ENCODE data around the gene RHBG. TPM values are rescaled to one million over a fixed set of nuclear protein-coding genes. Genes with fewer than 3 reads are reported as not detected.

Gene RHBG
- total and polyA plus RNA-seq, 2 donors (not counting 1 experiment from before 2014, with no cell fraction given) = not detected

DNA sequence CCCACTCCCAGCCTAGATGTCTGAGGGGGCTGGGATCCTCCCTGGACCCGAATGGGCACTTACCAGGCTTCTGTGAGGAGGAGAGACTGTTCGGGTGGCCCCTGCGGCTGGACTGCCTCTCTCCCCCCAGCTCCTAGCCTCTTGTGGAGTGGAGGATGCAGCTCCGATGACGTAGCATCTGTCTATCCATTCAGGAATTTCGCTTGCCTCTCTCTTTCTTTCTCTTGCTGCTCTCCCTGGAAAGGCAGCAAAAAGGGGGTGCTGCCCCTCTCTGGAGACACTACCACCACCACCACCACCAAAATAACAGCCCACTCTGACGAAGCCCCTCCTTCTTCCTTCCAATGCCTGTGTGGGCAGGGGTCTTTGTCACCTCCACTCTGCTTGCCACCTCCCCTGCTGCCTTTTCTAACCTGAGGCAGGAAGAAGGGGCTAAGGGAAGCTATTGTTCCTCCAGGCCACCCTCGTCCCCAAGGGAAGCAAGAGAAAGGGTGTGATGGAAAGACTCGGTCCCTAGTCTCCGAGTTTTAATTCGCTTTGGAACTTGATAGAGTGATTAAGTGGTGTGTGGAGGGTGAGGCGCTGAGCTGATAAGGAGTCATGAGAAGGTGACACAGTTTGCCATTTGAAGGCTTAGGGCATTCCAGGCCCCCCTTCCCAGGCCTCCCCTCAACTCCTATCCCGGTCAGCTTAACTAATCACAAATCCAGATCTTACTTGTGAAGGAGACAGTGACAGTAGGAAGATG lies 60.5 kb downstream of the RHBG start:
- Histone ChIP-seq H3K27ac (ENCODE audit: low read length in 2 of 2) (no peak overlapping the region), H3K79me2 (ENCODE audit: control insufficient read depth, insufficient read depth, low read length) (no peaks in the 10 kb centered on the region), H4K20me1 (ENCODE audit: control insufficient read depth, insufficient read depth, low read length, poor library complexity, severe bottlenecking) (no peaks in the 10 kb centered on the region), H3K27me3 (replicated peaks in 1 of 4; ENCODE audit: control extremely low read depth in 1 of 4, control insufficient read depth in 3 of 4, insufficient read depth in 4 of 4, low read length in 3 of 4) (peaks cover 0 to 90% (median 53%) of the 10 kb centered on the region in 4 experiments), H3K36me3 (replicated peaks in 1 of 2; ENCODE audit: control extremely low read depth in 1 of 2, control insufficient read depth in 1 of 2, extremely low read depth in 1 of 2, insufficient read depth in 2 of 2, low read length in 1 of 2) (no peaks in the 10 kb centered on the region), H3K4me1 (ENCODE audit: control insufficient read depth in 2 of 2, insufficient read depth in 2 of 2, low read length in 2 of 2) (no peaks in the 10 kb centered on the region), H2AFZ (ENCODE audit: insufficient read depth, low read depth, low read length, poor library complexity, severe bottlenecking) (no peak overlapping the region), H3K4me2 (replicated peaks; ENCODE audit: low read depth, low read length, poor library complexity, severe bottlenecking) (no peak overlapping the region), H3K9me3 (ENCODE audit: control extremely low read depth in 1 of 3, control insufficient read depth in 2 of 3, insufficient read depth in 1 of 3, low read length in 2 of 3) (peaks cover 0 to 3% (median 0%) of the 10 kb centered on the region in 3 donors), H3K4me3 (ENCODE audit: control extremely low read depth in 1 of 5, extremely low read depth in 1 of 5, insufficient read depth in 1 of 5, low read depth in 2 of 5, low read length in 4 of 5) (no peak overlapping the region), H3K9ac (ENCODE audit: low read length) (no peak overlapping the region)
- no peaks in the 10 kb centered on the region for H3K4me1 Mint-ChIP-seq
- DNase-seq (no peak), ATAC-seq (ENCODE audit: low read depth) (no peak)
- TF ChIP-seq, protein P1, sequence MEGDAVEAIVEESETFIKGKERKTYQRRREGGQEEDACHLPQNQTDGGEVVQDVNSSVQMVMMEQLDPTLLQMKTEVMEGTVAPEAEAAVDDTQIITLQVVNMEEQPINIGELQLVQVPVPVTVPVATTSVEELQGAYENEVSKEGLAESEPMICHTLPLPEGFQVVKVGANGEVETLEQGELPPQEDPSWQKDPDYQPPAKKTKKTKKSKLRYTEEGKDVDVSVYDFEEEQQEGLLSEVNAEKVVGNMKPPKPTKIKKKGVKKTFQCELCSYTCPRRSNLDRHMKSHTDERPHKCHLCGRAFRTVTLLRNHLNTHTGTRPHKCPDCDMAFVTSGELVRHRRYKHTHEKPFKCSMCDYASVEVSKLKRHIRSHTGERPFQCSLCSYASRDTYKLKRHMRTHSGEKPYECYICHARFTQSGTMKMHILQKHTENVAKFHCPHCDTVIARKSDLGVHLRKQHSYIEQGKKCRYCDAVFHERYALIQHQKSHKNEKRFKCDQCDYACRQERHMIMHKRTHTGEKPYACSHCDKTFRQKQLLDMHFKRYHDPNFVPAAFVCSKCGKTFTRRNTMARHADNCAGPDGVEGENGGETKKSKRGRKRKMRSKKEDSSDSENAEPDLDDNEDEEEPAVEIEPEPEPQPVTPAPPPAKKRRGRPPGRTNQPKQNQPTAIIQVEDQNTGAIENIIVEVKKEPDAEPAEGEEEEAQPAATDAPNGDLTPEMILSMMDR (IDR thresholded peaks at IDR 0.05) = no peak
- TF ChIP-seq EZH2 (IDR thresholded peaks at IDR 0.05; ENCODE audit: borderline replicate concordance, insufficient read depth, low read depth, low read length, poor library complexity, severe bottlenecking) = no peak
- H3K4me3 Mint-ChIP-seq = no peak overlapping the region
- intact Hi-C loops (cut with micrococcal nuclease) = no loop called here
- H3K9me3 Mint-ChIP-seq (ENCODE audit: insufficient read depth) = no peaks in the 10 kb centered on the region
- 10% methylated on average over 5 of the region's 13 CpGs for WGBS (ENCODE audit: insufficient coverage)
- CTCF ChIA-PET = interaction anchor here (2.0 kb wide), 1 partner anchor 43 kb away, joined by 12 read pairs; no protein-coding TSS in a partner anchor
- POLR2A ChIA-PET = no interaction called here
- H3K27ac Mint-ChIP-seq = no peak overlapping the region
- peaks cover 82% of the 10 kb centered on the region for H3K27me3 Mint-ChIP-seq

DNA sequence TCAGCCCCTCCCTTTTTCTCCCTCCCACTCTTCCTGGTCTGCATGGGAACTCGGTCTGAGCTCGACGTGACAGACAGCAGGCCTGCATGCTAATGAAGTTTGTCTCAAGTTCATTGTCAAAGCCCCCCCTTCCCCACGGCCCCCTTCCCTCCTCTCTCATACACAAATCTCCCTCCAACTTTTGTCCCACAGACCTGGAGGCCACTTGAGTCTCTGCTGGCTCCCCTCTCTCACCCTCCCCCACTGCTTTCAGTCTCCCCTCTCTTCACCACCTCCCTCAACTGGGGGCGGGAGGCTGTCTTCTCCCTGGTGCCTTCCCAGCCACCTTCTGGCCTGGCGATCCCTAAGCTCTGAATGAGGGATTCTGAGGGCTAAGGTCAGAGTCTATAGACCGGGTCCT lies 61.3 kb downstream of the RHBG start:
- DNase-seq (no peak), ATAC-seq (ENCODE audit: low read depth) (no peak)
- Histone ChIP-seq H3K36me3 (replicated peaks in 1 of 2; ENCODE audit: control extremely low read depth in 1 of 2, control insufficient read depth in 1 of 2, extremely low read depth in 1 of 2, insufficient read depth in 2 of 2, low read length in 1 of 2) (no peaks in the 10 kb centered on the region), H4K20me1 (ENCODE audit: control insufficient read depth, insufficient read depth, low read length, poor library complexity, severe bottlenecking) (no peaks in the 10 kb centered on the region), H3K4me1 (ENCODE audit: control insufficient read depth in 2 of 2, insufficient read depth in 2 of 2, low read length in 2 of 2) (peaks cover 4 to 6% of the 10 kb centered on the region in 2 donors), H3K4me3 (ENCODE audit: control extremely low read depth in 1 of 5, extremely low read depth in 1 of 5, insufficient read depth in 1 of 5, low read depth in 2 of 5, low read length in 4 of 5) (no peak overlapping the region), H3K9ac (ENCODE audit: low read length) (no peak overlapping the region), H3K27me3 (replicated peaks in 1 of 4; ENCODE audit: control extremely low read depth in 1 of 4, control insufficient read depth in 3 of 4, insufficient read depth in 4 of 4, low read length in 3 of 4) (peaks cover 0 to 90% (median 54%) of the 10 kb centered on the region in 4 experiments), H3K27ac (ENCODE audit: low read length in 2 of 2) (no peak overlapping the region), H3K79me2 (ENCODE audit: control insufficient read depth, insufficient read depth, low read length) (no peaks in the 10 kb centered on the region), H2AFZ (ENCODE audit: insufficient read depth, low read depth, low read length, poor library complexity, severe bottlenecking) (no peak overlapping the region), H3K4me2 (replicated peaks; ENCODE audit: low read depth, low read length, poor library complexity, severe bottlenecking) (no peak overlapping the region), H3K9me3 (ENCODE audit: control extremely low read depth in 1 of 3, control insufficient read depth in 2 of 3, insufficient read depth in 1 of 3, low read length in 2 of 3) (peaks cover 0 to 3% (median 0%) of the 10 kb centered on the region in 3 donors)
- no peaks in the 10 kb centered on the region for H3K9me3 Mint-ChIP-seq (ENCODE audit: insufficient read depth)
- no peak overlapping the region for H3K4me3 Mint-ChIP-seq
- H3K4me1 Mint-ChIP-seq = peaks cover 4% of the 10 kb centered on the region
- ChIA-PET CTCF (interaction anchor here (2.0 kb wide), 2 partner anchors 10 to 44 kb away, joined by 6 to 12 read pairs; no protein-coding TSS in a partner anchor), POLR2A (no interaction called here)
- intact Hi-C loops (cut with micrococcal nuclease) = no loop called here
- 3% methylated on average over 5 of the region's 7 CpGs for WGBS (ENCODE audit: insufficient coverage)
- H3K27me3 Mint-ChIP-seq = peaks cover 82% of the 10 kb centered on the region
- TF ChIP-seq, protein P1 (IDR thresholded peaks at IDR 0.05) = no peak
- no peak for TF ChIP-seq EZH2 (IDR thresholded peaks at IDR 0.05; ENCODE audit: borderline replicate concordance, insufficient read depth, low read depth, low read length, poor library complexity, severe bottlenecking)
- H3K27ac Mint-ChIP-seq = no peak overlapping the region

All from B cell (primary cell).